ENCODE results near the gene TWNK. TPM values are rescaled to one million over a fixed set of nuclear protein-coding genes. Genes with fewer than 3 reads are reported as not detected.
A peak's percentile ranks its signal among the peaks of the same experiment; 100 is the strongest.

TWNK gene
- polyA plus RNA-seq, 3 donors from 2014 or later, result 0.76 to 5.7 TPM; not detected in 1

- no peaks in the 10 kb centered on the region for H3K36me3 Mint-ChIP-seq
- H3K9me3 Mint-ChIP-seq, result no peaks in the 10 kb centered on the region
- peak; percentile 65 to 70 (median 67) for DNase-seq
- H3K4me3 Mint-ChIP-seq, result no peak overlapping the region
- peak overlapping the region in 2 of 6 donors; percentile 2 to 16 for H3K27ac Mint-ChIP-seq
- peaks cover 11 to 19% (median 16%) of the 10 kb centered on the region in 3 donors for H3K27me3 Mint-ChIP-seq (ENCODE audit: low read depth in 3 of 3)
- peaks cover 11 to 12% of the 10 kb centered on the region in 2 donors for H3K4me1 Mint-ChIP-seq
Observed at GRCh38 chr10:101014230-101014884, 27.0 kb downstream of the TWNK start.

- no peak for DNase-seq
- peak overlapping the region in 1 of 6 donors; percentile 16 for H3K27ac Mint-ChIP-seq
- peaks cover 11 to 12% of the 10 kb centered on the region in 2 donors for H3K4me1 Mint-ChIP-seq
- H3K4me3 Mint-ChIP-seq, result no peak overlapping the region
- peaks cover 0 to 1% (median 0%) of the 10 kb centered on the region in 6 donors for H3K9me3 Mint-ChIP-seq
- no peaks in the 10 kb centered on the region for H3K36me3 Mint-ChIP-seq
- H3K27me3 Mint-ChIP-seq (ENCODE audit: low read depth in 3 of 3), result peaks cover 12 to 19% (median 16%) of the 10 kb centered on the region in 3 donors
Observed at GRCh38 chr10:101014966-101015581, 27.7 kb downstream of the TWNK start.

- H3K36me3 Mint-ChIP-seq, result no peaks in the 10 kb centered on the region
- DNase-seq, result no peak
- peaks cover 0 to 1% (median 0%) of the 10 kb centered on the region in 6 donors for H3K9me3 Mint-ChIP-seq
- H3K4me3 Mint-ChIP-seq, result no peak overlapping the region
- no peak overlapping the region for H3K27ac Mint-ChIP-seq
- peaks cover 16 to 19% (median 16%) of the 10 kb centered on the region in 3 donors for H3K27me3 Mint-ChIP-seq (ENCODE audit: low read depth in 3 of 3)
- H3K4me1 Mint-ChIP-seq, result peaks cover 11 to 12% of the 10 kb centered on the region in 2 donors
Observed at GRCh38 chr10:101015582-101015973, 28.2 kb downstream of the TWNK start.

- H3K4me3 Mint-ChIP-seq, result no peak overlapping the region
- peaks cover 11 to 12% of the 10 kb centered on the region in 2 donors for H3K4me1 Mint-ChIP-seq
- peaks cover 0 to 1% (median 0%) of the 10 kb centered on the region in 6 donors for H3K9me3 Mint-ChIP-seq
- H3K27ac Mint-ChIP-seq, result no peak overlapping the region
- H3K36me3 Mint-ChIP-seq, result no peaks in the 10 kb centered on the region
- no peak for DNase-seq
- H3K27me3 Mint-ChIP-seq (ENCODE audit: low read depth in 3 of 3), result peaks cover 17 to 23% (median 19%) of the 10 kb centered on the region in 3 donors
Observed at GRCh38 chr10:101016814-101017213, 29.5 kb downstream of the TWNK start.

- no peak overlapping the region for H3K27ac Mint-ChIP-seq
- no peaks in the 10 kb centered on the region for H3K36me3 Mint-ChIP-seq
- no peak overlapping the region for H3K4me3 Mint-ChIP-seq
- DNase-seq, result no peak
- peaks cover 0 to 1% (median 0%) of the 10 kb centered on the region in 6 donors for H3K9me3 Mint-ChIP-seq
- peaks cover 17 to 25% (median 19%) of the 10 kb centered on the region in 3 donors for H3K27me3 Mint-ChIP-seq (ENCODE audit: low read depth in 3 of 3)
- H3K4me1 Mint-ChIP-seq, result peaks cover 6 to 8% of the 10 kb centered on the region in 2 donors
Observed at GRCh38 chr10:101018118-101018599, 30.8 kb downstream of the TWNK start.

- H3K4me1 Mint-ChIP-seq, result peaks cover 6% of the 10 kb centered on the region in 2 donors
- peaks cover 17 to 22% (median 19%) of the 10 kb centered on the region in 3 donors for H3K27me3 Mint-ChIP-seq (ENCODE audit: low read depth in 3 of 3)
- peak; percentile 51 to 54 (median 52) for DNase-seq
- peaks cover 0 to 1% (median 0%) of the 10 kb centered on the region in 6 donors for H3K9me3 Mint-ChIP-seq
- H3K27ac Mint-ChIP-seq, result no peak overlapping the region
- no peak overlapping the region for H3K4me3 Mint-ChIP-seq
- H3K36me3 Mint-ChIP-seq, result no peaks in the 10 kb centered on the region
Observed at GRCh38 chr10:101018600-101019439, 31.5 kb downstream of the TWNK start.

- Mint-ChIP-seq H3K27me3 (ENCODE audit: low read depth in 3 of 3) (peaks cover 17 to 20% (median 19%) of the 10 kb centered on the region in 3 donors), H3K9me3 (peaks cover 0 to 1% (median 0%) of the 10 kb centered on the region in 6 donors), H3K4me1 (peaks cover 1 to 4% of the 10 kb centered on the region in 2 donors), H3K27ac (no peak overlapping the region), H3K4me3 (no peak overlapping the region), H3K36me3 (no peaks in the 10 kb centered on the region)
- no peak for DNase-seq
Observed at GRCh38 chr10:101019440-101019703, 32.0 kb downstream of the TWNK start.

GRCh38 chr10:101020427-101021075 is 33.2 kb downstream of the TWNK start:
- DNase-seq, result no peak
- Mint-ChIP-seq H3K27me3 (ENCODE audit: low read depth in 3 of 3) (peaks cover 16 to 20% (median 17%) of the 10 kb centered on the region in 3 donors), H3K4me3 (no peak overlapping the region), H3K9me3 (peaks cover 0 to 1% (median 0%) of the 10 kb centered on the region in 6 donors), H3K4me1 (no peaks in the 10 kb centered on the region), H3K27ac (no peak overlapping the region), H3K36me3 (no peaks in the 10 kb centered on the region)

- DNase-seq, result no peak
- Mint-ChIP-seq H3K27me3 (ENCODE audit: low read depth in 3 of 3) (peaks cover 16 to 18% (median 16%) of the 10 kb centered on the region in 3 donors), H3K36me3 (no peaks in the 10 kb centered on the region), H3K4me3 (no peak overlapping the region), H3K4me1 (no peaks in the 10 kb centered on the region), H3K27ac (no peak overlapping the region), H3K9me3 (peaks cover 0 to 1% (median 0%) of the 10 kb centered on the region in 6 donors)
Observed at GRCh38 chr10:101021239-101021638, 33.9 kb downstream of the TWNK start.

GRCh38 chr10:101021692-101022251 is 34.4 kb downstream of the TWNK start:
- no peak overlapping the region for H3K4me3 Mint-ChIP-seq
- H3K4me1 Mint-ChIP-seq, result no peaks in the 10 kb centered on the region
- no peak for DNase-seq
- no peaks in the 10 kb centered on the region for H3K36me3 Mint-ChIP-seq
- peaks cover 13 to 15% (median 13%) of the 10 kb centered on the region in 3 donors for H3K27me3 Mint-ChIP-seq (ENCODE audit: low read depth in 3 of 3)
- H3K27ac Mint-ChIP-seq, result no peak overlapping the region
- peaks cover 0 to 1% (median 0%) of the 10 kb centered on the region in 6 donors for H3K9me3 Mint-ChIP-seq

- Mint-ChIP-seq H3K4me1 (no peaks in the 10 kb centered on the region), H3K9me3 (peaks cover 0 to 1% (median 0%) of the 10 kb centered on the region in 6 donors), H3K36me3 (no peaks in the 10 kb centered on the region), H3K27me3 (ENCODE audit: low read depth in 3 of 3) (peaks cover 5 to 9% (median 8%) of the 10 kb centered on the region in 3 donors), H3K27ac (no peak overlapping the region), H3K4me3 (no peak overlapping the region)
- no peak for DNase-seq
Observed at GRCh38 chr10:101022967-101023705, 35.8 kb downstream of the TWNK start.

- no peak for DNase-seq
- H3K27me3 Mint-ChIP-seq (ENCODE audit: low read depth in 3 of 3), result peaks cover 3 to 9% (median 4%) of the 10 kb centered on the region in 3 donors
- H3K4me1 Mint-ChIP-seq, result peaks cover 9 to 11% of the 10 kb centered on the region in 2 donors
- H3K9me3 Mint-ChIP-seq, result no peaks in the 10 kb centered on the region
- H3K27ac Mint-ChIP-seq, result no peak overlapping the region
- H3K4me3 Mint-ChIP-seq, result no peak overlapping the region
- no peaks in the 10 kb centered on the region for H3K36me3 Mint-ChIP-seq
Observed at GRCh38 chr10:101027106-101027720, 39.9 kb downstream of the TWNK start.
